Hepatocyte (in vitro differentiated cells): ENCODE data around the gene RBBP4.

ENCODE experiments used
- EZH2 ChIP-seq: fragments of 200-600 bp; sonication (generic); IDR thresholded peaks from 2 replicates; pipeline ENCODE4 v1.6.1; 2016; ENCODE audit warnings: antibody characterized with exemption, mild to moderate bottlenecking, borderline replicate concordance
- EZH2phosphoT487 ChIP-seq: fragments of 200-600 bp; sonication (generic); IDR thresholded peaks from one replicate; pipeline ENCODE4 v1.6.1; 2018; ENCODE audit warnings: antibody characterized with exemption, mild to moderate bottlenecking, low read depth, moderate library complexity; ENCODE audit not compliant: unreplicated experiment, severe bottlenecking
- TF ChIP-seq, protein P1 (sequence below): fragments of 200-600 bp; sonication (generic); IDR thresholded peaks from 2 replicates; pipeline ENCODE4 v1.5.1; 2016; ENCODE audit warnings: antibody characterized with exemption, mild to moderate bottlenecking; ENCODE audit not compliant: poor library complexity

DNA sequence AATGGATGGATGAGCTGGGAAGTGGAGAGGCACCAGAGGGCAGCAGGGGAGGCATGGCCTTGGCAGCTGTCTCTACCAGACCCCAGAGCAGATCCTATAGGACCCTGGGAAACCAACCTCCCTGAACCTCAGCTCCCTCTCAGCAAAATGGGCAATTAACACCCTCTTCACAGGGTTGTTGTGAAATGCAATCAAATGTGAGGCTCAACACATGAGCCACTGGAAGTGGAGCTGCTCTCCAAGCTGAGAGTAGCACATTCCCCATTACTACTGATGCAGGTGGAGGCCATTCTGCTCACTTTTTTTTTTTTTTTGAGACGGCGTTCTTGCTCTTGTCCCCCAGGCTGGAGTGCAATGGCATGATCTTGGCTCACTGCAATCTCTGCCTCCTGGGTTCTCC lies 58.1 kb downstream of the RBBP4 start:
- TF ChIP-seq, protein P1, sequence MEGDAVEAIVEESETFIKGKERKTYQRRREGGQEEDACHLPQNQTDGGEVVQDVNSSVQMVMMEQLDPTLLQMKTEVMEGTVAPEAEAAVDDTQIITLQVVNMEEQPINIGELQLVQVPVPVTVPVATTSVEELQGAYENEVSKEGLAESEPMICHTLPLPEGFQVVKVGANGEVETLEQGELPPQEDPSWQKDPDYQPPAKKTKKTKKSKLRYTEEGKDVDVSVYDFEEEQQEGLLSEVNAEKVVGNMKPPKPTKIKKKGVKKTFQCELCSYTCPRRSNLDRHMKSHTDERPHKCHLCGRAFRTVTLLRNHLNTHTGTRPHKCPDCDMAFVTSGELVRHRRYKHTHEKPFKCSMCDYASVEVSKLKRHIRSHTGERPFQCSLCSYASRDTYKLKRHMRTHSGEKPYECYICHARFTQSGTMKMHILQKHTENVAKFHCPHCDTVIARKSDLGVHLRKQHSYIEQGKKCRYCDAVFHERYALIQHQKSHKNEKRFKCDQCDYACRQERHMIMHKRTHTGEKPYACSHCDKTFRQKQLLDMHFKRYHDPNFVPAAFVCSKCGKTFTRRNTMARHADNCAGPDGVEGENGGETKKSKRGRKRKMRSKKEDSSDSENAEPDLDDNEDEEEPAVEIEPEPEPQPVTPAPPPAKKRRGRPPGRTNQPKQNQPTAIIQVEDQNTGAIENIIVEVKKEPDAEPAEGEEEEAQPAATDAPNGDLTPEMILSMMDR: no peak
- TF ChIP-seq EZH2 (no peak), EZH2phosphoT487 (no peak)
